SK-N-MC (cell line): ENCODE measurements around the gene RBM20.

Experiments
- EZH2 ChIP-seq: fragments of 200-600 bp; sonication (generic); IDR thresholded peaks from one replicate; pipeline ENCODE4 v1.6.1; 2017; ENCODE audit warnings: antibody characterized with exemption
- FOXP2 ChIP-seq: optimal IDR thresholded peaks from 2 replicates; pipeline ENCODE3; 2011; ENCODE audit warnings: mild to moderate bottlenecking, moderate library complexity; ENCODE audit not compliant: insufficient read depth; ENCODE audit errors: extremely low read length, control extremely low read depth
- POLR2AphosphoS5 ChIP-seq: IDR thresholded peaks from 2 replicates; pipeline ENCODE4 v1.6.1; 2012; ENCODE audit warnings: mild to moderate bottlenecking, low read depth, low read length, borderline replicate concordance

- TF ChIP-seq EZH2 (no peak), POLR2AphosphoS5 (no peak), FOXP2 (no peak)
Observed at GRCh38 chr10:110657973-110658691, 14.0 kb downstream of the RBM20 start.
